Measurements from ENCODE around the gene ATG13. TPM values are rescaled to one million over a fixed set of nuclear protein-coding genes. Genes with fewer than 3 reads are reported as not detected.

Gene ATG13
- total RNA-seq, 1 experiment from 2014 or later: 69.2 TPM

DNA sequence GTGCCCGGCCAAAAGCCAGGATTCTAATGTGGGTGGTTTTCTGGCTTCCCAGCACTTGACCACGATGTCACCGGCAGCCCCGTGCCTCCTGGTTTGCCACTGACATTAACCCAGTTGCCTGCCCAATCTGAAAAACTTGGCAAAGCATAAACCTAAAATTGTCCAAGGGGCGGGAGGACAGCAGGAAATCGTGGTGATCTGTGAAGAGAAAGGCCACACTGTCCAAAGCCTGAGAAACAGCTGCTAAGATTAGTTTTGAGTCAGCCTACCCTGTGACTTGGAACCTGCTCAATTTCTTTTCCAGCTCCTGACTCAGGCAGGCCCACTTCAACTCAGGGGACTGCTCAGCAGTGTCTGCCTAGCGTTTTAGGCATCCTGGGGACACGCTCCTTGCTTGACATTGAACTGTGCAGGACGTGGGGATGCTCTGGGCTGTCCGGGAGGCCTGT is 93.5 kb downstream of the ATG13 start:
- TF ChIP-seq RAD21 (IDR thresholded peaks at IDR 0.05; ENCODE audit: low read depth): no peak
- TF ChIP-seq JUND (IDR thresholded peaks at IDR 0.05): no peak
- no peak for TF ChIP-seq SP1 (IDR thresholded peaks at IDR 0.05; ENCODE audit: low read depth)
- TF ChIP-seq REST (IDR thresholded peaks at IDR 0.05; ENCODE audit: low read depth): no peak
- TF ChIP-seq EGR1 (IDR thresholded peaks at IDR 0.05; ENCODE audit: low read depth): no peak
- ATAC-seq (no peak), DNase-seq (ENCODE audit: low read depth, low spot score) (no peak)
- no peaks in the 10 kb centered on the region for H3K27me3 ChIP-seq (ENCODE audit: insufficient read depth, low read length)
- no peak overlapping the region for H3K27ac ChIP-seq (ENCODE audit: low read depth, low read length)
- H3K9ac ChIP-seq (ENCODE audit: low read length): no peak overlapping the region
- intact Hi-C loops (cut with micrococcal nuclease): no loop called here
- no peak overlapping the region for H3K4me2 ChIP-seq (ENCODE audit: low read length)
- H2AFZ ChIP-seq (ENCODE audit: low read depth, low read length, poor library complexity, severe bottlenecking): no peak overlapping the region
- H4K20me1 ChIP-seq (ENCODE audit: insufficient read depth): no peaks in the 10 kb centered on the region
- no peak overlapping the region for H3K4me3 ChIP-seq (replicated peaks in 1 of 2; ENCODE audit: low read depth in 1 of 2, low read length in 2 of 2)
- peaks cover 0 to 11% of the 10 kb centered on the region in 2 experiments; a peak in 1 of 4 replicates for H3K4me1 ChIP-seq (ENCODE audit: control insufficient read depth in 1 of 2, insufficient read depth in 2 of 2, low read length in 2 of 2)
- ChIA-PET CTCF (no interaction called here), RAD21 (ENCODE audit: low non-redundant PET in 1 of 2, low total read pairs in 2 of 2, uncharacterized antibody in 2 of 2, unreplicated experiment in 2 of 2) (no interaction called here), POLR2A (no interaction called here)
- H3K9me2 ChIP-seq (ENCODE audit: insufficient read depth): no peaks in the 10 kb centered on the region
- H3K9me3 ChIP-seq (ENCODE audit: control insufficient read depth in 1 of 2, insufficient read depth in 1 of 2, low read depth in 1 of 2, low read length in 2 of 2): no peaks in the 10 kb centered on the region
- H3K36me3 ChIP-seq (ENCODE audit: control insufficient read depth in 1 of 2, insufficient read depth in 2 of 2, low read length in 2 of 2): peaks cover 0 to 4% of the 10 kb centered on the region in 2 experiments; a peak in 2 of 4 replicates
- BruUV-seq (replicated peaks): no TSS peak
- H3K79me2 ChIP-seq (ENCODE audit: insufficient read depth, low read length): no peaks in the 10 kb centered on the region

- H3K4me3 ChIP-seq (replicated peaks in 1 of 2; ENCODE audit: low read depth in 1 of 2, low read length in 2 of 2): no peak overlapping the region
- H3K27me3 ChIP-seq (ENCODE audit: insufficient read depth, low read length): no peaks in the 10 kb centered on the region
- peaks cover 0 to 4% of the 10 kb centered on the region in 2 experiments; a peak in 2 of 4 replicates for H3K36me3 ChIP-seq (ENCODE audit: control insufficient read depth in 1 of 2, insufficient read depth in 2 of 2, low read length in 2 of 2)
- CTCF ChIA-PET: no interaction called here
- no peaks in the 10 kb centered on the region for H3K9me2 ChIP-seq (ENCODE audit: insufficient read depth)
- intact Hi-C loops (cut with micrococcal nuclease): no loop called here
- ATAC-seq (no peak), DNase-seq (ENCODE audit: low read depth, low spot score) (no peak)
- no peaks in the 10 kb centered on the region for H3K9me3 ChIP-seq (ENCODE audit: control insufficient read depth in 1 of 2, insufficient read depth in 1 of 2, low read depth in 1 of 2, low read length in 2 of 2)
- BruUV-seq (replicated peaks): no TSS peak
- no peak overlapping the region for H3K27ac ChIP-seq (ENCODE audit: low read depth, low read length)
- TF ChIP-seq SP1 (IDR thresholded peaks at IDR 0.05; ENCODE audit: low read depth): no peak
- no peak for TF ChIP-seq RAD21 (IDR thresholded peaks at IDR 0.05; ENCODE audit: low read depth)
- no peak for TF ChIP-seq SRF (IDR thresholded peaks at IDR 0.05; ENCODE audit: low read depth)
- TF ChIP-seq, protein P1, sequence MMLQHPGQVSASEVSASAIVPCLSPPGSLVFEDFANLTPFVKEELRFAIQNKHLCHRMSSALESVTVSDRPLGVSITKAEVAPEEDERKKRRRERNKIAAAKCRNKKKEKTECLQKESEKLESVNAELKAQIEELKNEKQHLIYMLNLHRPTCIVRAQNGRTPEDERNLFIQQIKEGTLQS (IDR thresholded peaks at IDR 0.05): no peak
- TF ChIP-seq EZH2 (IDR thresholded peaks at IDR 0.05): no peak
- no peak for TF ChIP-seq REST (IDR thresholded peaks at IDR 0.05; ENCODE audit: low read depth)
- no peak for TF ChIP-seq TCF7L2 (IDR thresholded peaks at IDR 0.05; ENCODE audit: borderline replicate concordance, extremely low read depth, insufficient read depth, insufficient read length)
- no peak overlapping the region for H3K9ac ChIP-seq (ENCODE audit: low read length)
- no peak overlapping the region for H3K4me2 ChIP-seq (ENCODE audit: low read length)
- no peaks in the 10 kb centered on the region for H3K79me2 ChIP-seq (ENCODE audit: insufficient read depth, low read length)
- POLR2A ChIA-PET: no interaction called here
- RAD21 ChIA-PET (ENCODE audit: low non-redundant PET in 1 of 2, low total read pairs in 2 of 2, uncharacterized antibody in 2 of 2, unreplicated experiment in 2 of 2): no interaction called here
- no peak overlapping the region for H2AFZ ChIP-seq (ENCODE audit: low read depth, low read length, poor library complexity, severe bottlenecking)
- no peaks in the 10 kb centered on the region for H4K20me1 ChIP-seq (ENCODE audit: insufficient read depth)
- peaks cover 0 to 11% of the 10 kb centered on the region in 2 experiments; a peak in 1 of 4 replicates for H3K4me1 ChIP-seq (ENCODE audit: control insufficient read depth in 1 of 2, insufficient read depth in 2 of 2, low read length in 2 of 2)
These were observed 94.0 kb downstream of the ATG13 start for GRCh38 chr11:46711303-46711702.
